HG02678 (cell line): ENCODE measurements around the gene SPC25.

Experiments
- ATAC-seq: cut with Tn5 transposase; IDR thresholded peaks from one replicate; pipeline ENCODE4 v1.9.1; 2021; ENCODE audit warnings: mild to moderate bottlenecking, moderate library complexity; ENCODE audit not compliant: unreplicated experiment

SPC25 gene

DNA sequence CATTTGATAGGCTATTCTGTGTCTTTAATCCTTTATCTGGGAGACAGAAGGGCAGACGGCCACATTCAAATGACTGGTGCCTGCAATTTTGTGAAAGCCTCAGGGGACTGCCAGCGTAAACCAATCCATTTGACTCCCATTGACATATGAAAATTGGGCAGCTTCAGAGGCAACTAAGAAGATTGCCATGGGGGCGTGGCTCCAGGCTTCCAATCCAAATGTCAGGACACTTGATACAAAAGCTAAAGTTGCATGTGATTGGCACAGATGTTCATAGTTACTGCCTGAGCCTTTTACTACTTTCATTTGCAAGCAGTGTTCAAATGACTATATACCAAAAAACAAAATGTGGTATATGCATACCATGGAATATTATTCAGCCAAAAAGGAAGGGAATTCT lies 42.0 kb downstream of the SPC25 start:
- no peak for ATAC-seq

DNA sequence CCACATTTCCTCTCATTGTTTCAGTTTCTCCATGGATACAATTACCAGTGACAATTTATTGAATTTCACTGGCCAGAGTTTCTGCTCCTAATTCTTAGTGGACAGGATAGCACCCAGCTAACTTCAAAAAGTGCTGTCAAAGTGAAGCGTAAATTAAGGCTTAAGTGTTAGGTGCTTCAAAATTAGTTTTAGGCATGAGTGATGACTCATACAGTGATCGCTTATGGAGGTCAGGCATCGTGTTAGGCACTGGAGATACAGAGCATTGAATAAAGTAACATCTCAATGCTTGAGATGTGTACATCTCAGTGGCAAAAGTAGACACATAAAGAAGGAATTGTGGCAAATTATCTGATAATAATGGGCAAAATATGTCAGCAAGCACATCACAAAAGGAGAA lies 47.0 kb downstream of the SPC25 start:
- ATAC-seq = no peak

DNA sequence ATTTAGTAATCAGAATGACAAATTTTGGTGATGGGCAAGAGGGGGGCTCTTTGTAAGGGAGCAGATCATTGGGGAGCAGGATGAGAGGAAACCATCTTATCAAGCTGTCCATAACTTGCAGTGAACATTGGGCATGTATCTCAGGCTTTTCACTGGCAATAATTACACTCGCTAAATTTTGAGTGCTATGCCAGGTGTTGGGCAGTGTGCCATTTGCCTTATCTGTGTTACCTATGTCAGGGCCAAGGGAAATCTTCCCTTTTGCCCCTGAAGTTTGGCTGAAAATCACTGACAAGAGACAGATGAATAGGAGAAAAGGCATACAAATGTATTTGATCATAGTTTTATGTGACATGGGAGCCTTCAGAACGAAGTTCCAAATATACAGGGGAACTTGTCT lies 48.8 kb downstream of the SPC25 start:
- ATAC-seq = no peak

DNA sequence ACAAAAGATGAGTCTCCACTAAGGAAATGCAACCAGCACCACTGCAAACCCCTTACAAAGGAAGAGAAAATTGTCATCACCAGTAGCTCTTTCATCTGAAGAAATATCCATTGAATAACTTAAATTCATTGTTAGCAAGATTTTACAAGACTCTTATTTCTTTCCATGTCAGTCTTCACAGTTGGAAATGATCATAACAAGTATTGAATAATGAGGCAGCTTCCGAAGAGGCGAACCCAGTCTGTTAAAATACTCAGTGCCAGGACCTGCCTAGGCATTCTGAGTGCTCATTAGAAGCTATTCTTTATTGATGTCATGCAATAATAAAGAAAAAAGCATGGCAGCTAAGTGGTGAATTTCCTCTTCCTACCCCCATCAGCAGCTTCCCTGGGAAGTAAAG lies 54.3 kb downstream of the SPC25 start:
- ATAC-seq = no peak

DNA sequence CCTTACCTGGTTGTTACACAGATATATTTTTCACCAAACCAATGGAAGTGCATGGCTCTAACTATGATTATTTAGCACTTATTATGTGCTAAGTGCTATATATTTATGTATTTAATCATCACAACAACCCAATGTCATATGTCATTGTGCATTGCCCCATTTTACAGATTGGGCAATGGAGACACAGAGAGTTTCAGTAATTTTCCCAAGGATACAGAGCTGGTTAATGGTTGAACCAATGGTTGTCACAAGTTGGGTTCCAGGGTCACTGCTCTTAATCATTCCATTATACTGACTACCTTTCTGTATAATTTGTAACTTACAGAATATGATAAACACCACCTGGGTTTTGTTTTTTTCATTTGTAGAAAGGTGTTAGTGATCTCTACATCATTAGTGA lies 58.6 kb downstream of the SPC25 start:
- no peak for ATAC-seq

DNA sequence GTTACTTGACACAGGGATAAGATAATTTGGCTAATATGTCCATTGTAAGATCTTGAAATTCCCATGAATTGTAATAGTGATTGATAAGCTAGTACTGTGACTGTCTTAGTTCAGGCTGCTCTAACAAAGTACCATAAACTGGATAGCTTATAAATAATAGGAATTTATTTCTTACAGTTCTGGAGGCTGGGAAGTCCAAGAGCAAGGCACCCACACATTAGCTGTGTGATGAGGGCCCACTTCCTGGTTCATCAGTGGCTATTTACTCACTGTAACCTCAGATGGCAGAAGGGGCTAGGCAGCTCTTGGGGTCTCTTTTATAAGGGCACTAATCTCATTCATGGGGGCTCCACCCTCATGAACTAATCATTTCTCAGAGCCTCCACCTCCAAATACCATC lies 59.3 kb downstream of the SPC25 start:
- ATAC-seq = no peak

DNA sequence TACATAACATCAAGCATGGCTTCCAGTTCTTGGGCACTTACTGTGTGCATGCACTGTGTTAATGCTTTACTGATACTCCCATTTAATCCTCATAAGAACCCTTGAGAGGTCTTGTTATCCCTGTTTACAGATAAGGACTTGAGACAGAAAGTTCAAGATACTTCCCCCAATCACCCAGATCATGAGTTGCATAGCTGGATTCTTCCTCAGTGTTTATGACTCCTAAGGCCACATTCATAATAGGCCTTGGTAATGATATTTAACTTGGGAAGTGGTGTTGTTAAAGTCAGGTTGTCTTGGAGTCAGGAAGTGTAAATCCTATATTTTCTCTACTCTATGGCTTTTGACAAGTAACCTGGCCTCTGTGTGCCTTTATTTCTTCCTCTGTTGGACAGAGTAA lies 65.1 kb downstream of the SPC25 start:
- no peak for ATAC-seq

DNA sequence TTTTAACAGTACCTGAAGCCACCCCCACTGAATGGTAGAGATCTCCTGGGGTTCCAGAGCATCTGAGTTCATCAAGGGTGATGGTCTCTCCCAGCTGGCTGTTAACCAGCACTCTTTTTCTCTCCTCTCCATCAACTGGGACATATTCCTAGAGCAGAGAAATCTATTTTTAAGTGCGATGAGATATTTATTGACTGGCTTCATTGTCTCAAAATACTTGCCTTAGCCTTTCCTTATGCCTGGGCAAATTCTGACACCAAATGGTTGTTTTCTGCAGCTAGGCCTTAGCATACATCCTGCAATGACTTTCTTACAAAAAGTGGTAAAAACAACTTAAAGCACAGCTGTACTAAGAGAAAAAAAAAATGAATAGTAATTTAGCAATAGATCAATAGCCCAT lies 68.2 kb downstream of the SPC25 start:
- no peak for ATAC-seq

DNA sequence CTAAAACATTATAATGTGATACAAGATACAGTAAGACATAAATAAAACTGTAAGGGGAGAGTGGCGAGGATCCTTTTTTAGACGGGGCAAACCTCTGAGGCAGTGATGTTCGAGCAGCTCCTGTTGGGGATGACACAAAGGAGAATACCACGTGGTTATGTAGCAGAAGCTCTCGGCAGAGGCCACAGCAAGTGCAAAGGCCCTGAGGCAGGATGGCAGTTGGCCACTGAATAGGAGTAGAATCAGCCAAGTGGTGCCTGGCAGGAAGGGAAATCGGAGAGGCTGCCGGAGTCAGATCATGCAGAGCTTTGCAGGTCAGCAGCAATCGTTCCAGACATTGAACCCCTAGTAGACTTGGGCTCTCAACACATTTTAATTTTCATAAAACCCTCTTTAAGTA lies 68.7 kb downstream of the SPC25 start:
- no peak for ATAC-seq
